Fibroblast of upper back skin (primary cell): Measurements from ENCODE around the gene SHE.
"Not testable (repeated sequence)": the region's sequence is repeated elsewhere in the genome, so short reads cannot be mapped to it uniquely, and the experiment has no call there.

Source experiments
- DNase-seq: peaks from one replicate; pipeline ENCODE4 v3.0.0-alpha.2; 2013

The SHE gene

DNA sequence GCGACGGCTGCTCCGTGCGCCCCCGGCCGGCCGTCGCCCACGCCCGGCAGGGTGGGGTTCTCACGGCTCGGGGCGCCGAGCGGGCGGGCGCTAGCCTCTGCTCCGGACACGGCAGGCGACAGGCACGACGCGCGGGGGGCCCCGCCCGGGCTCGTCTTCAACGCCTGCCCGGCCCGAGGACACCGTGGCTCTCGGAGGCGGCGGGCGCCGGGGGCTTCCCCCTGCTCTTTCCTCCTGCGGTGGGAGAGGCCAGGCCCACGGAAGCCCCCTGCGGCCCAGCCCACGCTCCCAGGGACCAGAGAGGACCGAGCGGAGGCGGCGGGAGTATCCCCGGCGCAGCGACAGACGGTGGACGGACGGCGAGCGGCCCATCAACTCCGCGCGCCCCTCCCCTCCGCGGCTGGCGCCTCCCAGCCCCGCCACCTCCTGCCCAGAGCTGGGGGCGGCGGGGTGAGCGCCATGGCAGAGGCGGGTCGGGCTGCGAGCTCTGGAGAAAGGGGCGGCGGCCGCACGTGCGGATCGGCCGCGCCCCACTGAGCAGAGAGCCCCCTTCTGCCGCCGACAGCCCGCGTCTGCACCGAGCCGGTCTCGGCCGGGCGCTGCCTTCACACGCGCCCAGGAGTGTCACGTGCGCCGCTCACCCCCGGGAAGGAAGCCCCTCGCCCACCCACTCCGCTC is at the start of gene SHE, which contains the start of gene TDRD10:
Gene SHE (minus strand): TSS at position 347 of the 678 bp plus-strand sequence. CDS start 386 bp downstream, outside the sequence.
Gene TDRD10 (plus strand): TSS at position 154 of the 678 bp plus-strand sequence. CDS start 4,685 bp downstream, outside the sequence.
- DNase-seq: no peak

DNA sequence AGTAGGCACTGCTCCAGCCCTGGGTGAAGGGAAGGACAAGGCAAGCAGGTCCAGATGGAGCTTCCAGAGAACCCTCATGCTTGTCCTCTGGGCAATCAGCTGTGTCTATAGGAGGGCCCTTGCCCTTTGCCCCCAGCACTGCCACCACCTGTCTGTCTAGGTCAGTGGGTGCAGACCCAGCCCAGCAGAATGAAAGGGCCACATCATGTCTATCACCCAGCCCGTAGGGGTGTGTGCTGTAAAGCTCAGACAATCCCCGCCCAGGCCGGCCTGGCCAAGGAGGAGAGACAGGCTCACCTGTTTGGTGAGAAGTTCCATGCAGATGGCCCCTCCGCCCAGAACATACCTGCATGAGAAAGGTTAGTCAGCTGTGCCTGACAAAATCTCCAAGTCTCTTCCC is 49.3 kb upstream of the SHE start:
- DNase-seq: no peak

DNA sequence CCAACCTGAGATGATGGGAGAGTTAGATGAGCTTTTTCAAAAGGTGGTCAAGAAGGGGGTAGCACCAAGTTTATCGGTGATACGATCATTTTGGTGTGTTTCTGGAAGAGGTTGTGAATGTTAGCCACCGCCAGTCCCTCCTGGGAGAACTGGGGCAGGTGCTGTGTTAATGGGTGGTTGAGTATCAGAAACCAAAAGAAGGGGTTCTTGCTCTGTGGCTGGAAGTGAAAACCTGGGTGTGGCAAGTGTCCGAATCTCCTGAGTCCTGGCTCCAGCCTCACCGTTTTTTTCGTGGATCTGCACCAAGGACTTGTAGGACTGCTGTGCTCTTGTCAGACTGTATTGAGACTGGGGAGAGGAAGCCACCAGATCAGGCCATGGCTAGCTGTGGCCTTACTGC is 48.4 kb upstream of the SHE start:
- DNase-seq: no peak

DNA sequence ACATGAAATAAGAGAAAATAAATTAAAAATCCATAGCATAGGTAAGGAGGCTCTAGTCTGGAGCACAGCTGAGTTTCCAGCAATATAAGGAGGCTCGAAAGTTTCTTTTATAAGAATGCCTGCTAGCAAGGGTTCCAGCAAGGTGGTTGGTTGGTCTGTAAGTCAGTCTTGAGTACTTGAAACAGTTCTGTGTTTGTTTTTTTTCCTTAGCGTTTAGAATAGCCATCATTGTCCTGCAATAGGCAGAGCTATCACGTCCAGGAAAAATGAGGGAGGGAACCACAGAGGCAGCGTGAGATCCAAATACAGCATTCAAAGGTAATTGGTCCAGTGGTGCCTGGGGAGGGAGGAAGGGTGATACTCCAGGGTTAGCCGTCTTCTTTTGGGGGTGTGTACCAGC is 47.9 kb upstream of the SHE start:
- no peak for DNase-seq

DNA sequence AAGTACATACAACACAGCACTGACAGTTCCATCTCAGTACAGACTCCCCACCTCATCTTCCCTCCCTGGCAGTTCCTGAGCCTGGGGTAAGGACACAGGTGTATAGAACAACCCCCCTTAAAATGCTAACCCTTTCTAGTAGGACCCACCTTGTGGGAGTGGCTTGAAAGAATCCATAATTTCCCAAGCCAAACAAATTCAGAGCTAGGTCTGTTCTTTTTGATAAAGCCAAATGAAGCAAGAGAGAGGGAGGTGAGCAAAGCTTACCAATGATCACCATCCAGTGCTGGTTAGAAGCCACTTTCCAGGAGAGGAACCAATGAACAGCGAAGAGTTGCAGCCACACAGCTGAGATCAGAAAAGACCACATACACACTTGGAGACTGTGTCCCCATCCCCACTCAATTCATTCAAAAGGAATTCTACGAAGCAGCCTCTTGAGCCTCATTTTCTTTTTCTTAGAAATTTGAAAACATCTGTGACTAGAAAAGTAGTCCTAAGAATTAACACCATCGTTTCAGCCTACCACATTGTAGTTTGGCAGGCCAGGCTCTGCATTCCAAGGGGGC is 47.1 kb upstream of the SHE start:
- no peak for DNase-seq

DNA sequence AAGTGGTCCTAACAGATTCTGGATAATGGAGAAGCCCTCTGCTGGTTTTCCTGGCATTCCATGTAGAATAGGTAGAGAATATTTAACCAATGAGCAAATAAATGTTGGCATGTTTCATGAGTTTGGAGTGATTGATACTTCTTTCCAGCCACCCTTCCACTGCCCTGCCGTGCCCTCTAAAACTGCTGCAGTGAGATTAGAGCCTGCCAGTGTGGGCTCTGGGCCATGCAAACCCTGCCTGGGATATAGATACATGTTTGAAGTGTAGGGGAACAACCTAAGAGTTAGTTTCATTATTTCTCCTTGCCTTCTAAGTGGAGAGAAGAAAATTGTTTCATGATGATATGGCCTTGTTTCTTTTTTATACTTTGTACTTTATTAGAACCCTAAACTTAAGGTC is 45.8 kb upstream of the SHE start:
- no peak for DNase-seq

DNA sequence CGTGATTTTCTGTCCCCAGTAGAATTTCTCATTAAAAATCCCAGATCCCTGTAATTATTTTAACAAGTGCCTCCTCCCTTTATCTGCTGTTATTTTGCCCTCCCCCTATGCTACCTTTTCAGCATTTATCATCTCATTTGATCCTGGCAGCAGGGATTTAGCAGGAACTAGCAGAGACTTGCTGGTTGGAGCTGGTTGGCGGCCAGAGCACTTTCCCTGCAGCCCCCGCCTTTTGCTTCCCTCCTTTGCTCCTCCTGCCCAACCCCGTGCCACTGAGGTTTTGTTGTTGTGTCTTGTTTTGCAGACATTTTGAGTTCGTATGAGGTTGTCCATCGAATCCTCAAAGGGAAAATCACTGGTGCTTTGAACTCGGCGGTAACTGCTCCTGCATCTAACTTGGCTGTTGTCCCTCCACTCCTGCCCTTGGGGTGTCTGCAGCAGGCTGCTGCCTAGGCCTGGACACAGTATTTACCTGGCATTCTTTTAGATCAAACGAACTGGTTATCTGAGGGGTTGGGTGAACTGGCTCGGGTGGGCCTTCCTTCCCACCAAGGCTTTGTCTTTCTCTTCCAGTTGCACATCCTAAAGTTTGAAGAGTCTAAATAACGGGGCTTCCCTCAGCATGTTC is 45.0 kb upstream of the SHE start:
- DNase-seq: no peak

DNA sequence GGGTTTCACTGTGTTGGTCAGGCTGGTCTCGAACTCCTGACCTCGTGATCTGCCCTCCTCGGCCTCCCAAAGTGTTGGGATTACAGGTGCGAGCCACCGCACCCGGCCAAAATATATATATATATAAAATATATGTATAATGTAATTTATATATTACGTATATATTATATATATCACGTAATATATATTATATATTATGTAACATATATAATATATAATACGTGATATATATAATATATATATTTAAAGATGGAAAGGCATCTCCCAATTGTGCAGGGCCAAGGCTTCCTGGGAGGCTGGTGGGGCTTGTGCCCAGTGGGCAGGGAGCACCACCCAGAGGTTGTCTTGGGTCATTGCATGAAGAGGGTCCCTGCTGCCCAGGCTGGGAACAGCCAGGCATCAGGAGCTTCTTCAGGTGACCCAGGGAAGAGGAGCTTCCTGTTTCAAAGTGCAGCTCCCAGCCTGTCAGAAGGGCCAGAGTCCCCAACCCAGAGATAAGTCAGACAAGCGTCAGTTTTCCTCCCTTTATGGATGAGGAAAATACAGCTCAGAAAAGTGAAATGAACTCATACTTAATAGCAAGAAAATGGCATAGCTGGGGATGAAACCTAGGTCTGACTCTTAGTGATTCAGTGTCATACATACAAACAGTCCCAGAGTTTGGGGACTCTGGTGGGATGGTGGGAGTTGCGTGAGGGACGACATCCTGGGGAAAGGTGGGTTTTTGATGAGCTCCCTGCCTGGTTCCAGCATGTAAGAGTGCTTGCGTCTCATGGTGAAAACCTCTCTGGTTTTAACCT is 44.3 kb upstream of the SHE start:
- DNase-seq: peak; percentile 53

DNA sequence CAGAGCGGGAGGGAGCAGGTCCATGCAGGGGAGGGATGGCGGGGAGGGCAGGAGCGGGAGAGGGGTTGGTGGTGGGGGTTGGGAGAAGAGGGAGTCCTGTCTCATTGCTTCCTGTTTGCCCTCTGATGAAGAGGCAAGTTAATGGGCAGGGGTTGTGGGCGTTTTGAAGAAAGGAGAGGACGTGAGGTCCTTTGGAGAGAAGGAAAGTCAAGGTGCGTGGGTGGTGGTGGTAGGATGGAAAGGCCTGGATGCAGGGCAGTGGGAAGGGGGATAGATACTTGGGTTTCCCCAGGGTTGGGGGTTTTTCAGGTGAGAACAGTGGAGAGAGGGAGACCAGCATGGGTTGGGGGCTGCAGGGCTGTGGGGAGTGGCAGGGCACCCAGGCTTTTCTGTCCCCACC is 39.0 kb upstream of the SHE start:
- DNase-seq: no peak

DNA sequence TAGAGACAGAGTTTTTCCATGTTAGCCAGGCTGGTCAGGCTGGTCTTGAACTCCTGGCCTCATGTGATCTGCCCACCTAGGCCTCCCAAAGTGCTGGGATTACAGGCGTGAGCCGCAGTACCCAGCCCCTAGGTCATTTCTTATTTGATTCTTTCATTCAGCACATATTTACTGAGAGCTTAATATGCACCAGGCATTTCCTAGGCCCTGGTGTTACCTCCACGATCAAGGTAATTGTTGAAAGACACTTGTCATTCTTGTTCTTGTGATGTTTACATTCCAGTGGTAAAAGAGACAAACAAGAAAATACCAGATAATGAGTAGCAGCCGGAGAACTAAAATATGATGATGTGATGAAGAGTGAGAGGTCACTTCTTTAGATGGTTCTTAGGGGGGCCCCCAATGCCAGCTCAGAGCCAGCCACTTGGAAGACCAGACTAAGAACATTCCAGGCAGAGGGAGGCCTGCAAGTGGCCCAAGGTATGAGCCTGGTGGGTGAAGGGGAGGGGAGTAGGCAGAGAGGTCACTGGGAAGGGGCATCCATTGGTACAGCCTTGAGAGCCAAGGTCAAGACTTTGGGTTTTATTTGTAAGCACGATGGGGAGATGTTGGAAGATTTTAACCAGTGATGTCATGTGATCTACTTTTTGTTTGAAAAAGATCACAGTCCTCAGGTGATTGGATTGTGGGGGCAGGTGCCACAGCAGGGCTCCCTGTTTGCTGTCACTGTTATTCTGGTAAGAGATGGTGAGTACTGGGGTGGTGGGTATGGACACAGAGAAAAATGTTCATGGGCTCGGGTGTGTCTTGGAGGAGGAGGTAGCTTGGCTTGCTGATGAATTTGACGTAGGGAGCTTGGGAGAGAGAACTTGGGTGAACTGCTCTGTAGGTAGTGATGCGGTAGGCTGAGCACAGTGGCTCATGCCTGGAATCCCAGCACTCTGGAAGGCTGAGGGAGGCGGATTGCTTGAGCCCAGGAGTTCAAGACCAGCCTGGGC is 37.6 kb upstream of the SHE start:
- DNase-seq: no peak

DNA sequence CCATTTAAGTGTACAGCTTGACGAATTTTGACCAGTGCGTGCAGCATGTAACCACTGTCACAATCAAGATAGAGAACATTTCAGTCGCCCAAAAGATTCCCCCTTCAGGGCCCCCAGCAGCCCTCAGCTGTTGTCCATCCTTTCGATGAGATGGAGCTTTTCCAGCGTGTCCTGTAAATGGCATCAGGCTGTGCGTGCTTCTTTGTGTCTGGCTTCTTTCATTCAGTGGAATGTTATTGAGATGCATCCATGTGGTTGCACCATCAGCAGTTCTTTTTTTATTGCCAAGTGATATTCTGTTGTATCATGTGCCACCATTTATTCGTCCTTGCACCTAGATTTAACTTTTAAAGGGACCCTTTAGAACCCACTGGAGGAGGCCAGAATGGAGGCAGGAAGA is 34.4 kb upstream of the SHE start:
- DNase-seq: no peak

DNA sequence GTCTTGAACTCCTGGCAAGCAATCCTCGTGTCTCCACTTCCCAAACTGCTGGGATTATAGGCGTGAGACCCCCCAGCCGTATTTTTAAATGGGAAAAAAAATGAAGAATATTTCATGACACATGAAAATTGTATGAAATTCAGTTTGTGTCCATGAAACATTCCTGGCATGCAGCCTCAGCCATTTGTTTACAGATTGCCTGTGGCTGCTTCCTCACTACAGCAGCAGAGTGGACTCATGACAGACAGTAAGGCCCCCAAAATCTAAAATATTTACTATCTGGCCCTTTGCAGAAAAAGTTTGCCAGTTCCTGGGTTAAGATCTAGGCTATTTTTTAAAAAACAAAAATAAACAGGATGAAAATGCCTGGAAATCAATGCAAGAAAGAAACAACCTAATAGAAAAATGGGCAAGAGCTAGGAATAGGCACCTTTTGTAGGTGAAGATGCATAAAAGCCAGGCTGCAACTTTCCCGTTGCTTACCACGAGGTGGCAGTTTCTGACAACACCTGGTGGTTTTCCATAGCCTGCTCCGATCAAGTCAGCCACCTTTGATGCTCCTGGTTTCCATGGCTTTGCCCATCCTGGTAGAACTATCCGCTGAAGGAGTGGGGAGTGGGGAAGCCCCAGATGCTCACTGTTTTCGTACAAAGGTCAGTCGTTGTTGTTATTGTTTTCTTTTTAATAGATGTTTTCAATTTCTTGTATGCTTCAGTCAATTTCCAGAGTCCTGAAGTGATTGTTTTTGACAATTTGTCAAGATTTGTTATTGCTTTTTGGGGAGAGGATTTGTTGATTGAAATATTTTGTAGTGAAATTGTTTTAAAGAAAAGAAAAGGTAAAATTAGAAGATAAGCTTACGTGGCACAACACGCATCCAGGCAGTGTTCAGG is 32.0 kb upstream of the SHE start:
- peak; percentile 11 for DNase-seq

DNA sequence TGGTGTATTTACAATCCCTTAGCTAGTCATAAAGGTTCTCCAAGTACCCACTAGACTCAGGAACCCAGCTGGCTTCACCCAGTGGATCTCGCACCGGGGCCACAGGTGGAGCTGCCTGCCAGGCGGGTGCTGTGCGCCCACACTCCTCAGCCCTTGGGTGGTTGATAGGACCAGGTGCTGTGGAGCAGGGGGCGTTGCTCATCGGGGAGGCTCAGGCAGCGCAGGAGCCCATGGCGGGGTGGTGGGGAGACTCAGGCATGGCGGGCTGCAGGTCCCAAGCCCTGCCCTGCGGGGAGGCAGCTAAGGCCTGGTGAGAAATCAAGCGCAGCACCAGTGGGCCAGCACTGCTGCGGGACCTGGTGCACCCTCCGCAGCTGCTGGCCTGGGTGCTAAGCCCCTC is 29.7 kb upstream of the SHE start:
- not testable (repeated sequence) for DNase-seq

DNA sequence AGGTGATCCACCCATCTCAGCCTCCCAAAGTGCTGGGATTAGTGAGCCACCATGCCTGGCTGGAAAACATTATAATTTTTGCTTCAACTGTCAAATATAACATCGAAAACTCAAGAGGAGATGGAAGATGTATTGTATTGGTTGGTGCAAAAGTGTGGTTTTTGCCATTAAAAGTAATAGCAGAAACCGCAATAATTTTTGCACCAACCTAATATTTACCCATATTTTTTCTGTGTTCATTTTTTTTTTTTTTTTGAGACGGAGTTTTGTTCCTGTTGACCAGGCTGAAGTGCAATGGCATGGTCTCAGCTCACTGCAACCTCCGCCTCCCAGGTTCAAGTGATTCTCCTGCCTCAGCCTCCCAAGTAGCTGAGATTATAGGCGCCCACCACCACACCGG is 27.1 kb upstream of the SHE start:
- no peak for DNase-seq

DNA sequence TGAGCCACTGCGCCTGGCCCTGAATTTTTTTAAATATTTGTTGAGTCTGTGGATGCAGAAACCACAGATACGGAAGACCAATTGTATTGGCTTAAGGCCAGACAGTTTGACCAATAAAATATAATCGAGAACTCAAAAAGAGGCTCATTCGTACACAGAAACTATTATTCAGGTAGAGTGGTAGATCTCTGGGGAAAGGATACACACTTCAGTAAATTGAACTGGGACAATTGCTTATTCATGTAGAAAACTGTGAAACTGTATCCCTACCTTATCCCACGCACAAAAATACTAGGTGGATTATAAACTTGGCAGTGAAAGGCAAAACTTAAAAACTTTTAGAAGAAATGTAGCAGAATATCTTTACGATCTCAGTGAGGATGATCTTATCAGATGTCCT is 25.0 kb upstream of the SHE start:
- DNase-seq: no peak

DNA sequence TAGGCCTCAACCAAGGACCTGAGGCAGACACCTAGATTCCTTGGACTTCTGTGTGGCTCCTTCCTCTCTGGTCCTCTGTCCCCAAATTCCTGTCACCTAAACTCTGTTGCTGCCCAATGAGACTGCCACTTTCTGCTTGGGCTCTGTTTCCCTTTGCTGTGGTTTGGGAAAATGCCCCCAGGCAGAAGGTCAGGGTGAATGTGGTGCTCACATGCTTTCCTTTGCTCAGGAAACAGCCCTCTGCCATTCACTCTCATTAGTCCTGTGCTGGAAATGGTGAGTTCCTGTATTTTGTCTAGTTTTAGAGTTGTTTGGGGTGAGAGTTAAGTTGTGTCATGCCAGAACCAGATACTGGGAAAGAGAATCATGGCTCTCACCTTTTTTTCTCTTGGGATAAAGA is 22.7 kb upstream of the SHE start:
- DNase-seq: no peak

DNA sequence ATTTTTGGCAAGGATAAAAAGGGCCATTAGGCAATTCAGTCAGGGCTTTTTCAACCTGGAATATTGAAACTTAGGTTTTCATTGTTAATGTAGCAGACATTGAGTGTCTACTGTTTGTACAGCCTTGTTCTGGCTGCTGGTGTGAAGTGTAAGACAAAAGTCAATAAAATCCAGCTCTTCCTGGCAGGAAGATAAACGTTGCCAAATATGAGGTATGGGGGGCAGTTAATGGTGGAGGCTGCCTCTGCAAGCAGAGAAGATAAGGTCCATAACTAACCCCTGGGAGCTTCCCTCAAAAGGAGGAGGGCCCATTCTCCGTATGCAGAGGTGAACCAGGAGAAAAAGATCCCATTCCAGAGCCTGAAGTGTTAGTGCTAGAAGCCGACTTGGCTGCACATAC is 19.5 kb upstream of the SHE start:
- DNase-seq: no peak

DNA sequence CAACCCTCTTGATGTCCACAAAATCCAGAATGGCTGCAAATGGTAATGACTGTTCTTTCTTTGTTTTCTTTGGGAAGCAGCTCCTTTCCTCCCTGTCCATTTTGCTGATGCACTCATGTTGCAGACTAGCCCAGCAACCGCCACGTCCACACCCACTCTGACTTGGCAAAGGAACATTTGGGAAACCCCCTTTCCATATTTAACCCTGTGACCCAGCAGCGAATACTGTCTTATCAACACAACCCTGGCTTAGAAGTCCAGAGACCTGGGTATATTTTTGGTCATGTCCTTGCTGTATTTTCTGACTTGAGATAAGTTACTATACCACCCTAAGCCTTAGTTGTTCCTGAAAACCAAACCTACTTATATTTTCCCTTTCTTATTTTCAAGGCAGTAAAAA is 18.1 kb upstream of the SHE start:
- no peak for DNase-seq

DNA sequence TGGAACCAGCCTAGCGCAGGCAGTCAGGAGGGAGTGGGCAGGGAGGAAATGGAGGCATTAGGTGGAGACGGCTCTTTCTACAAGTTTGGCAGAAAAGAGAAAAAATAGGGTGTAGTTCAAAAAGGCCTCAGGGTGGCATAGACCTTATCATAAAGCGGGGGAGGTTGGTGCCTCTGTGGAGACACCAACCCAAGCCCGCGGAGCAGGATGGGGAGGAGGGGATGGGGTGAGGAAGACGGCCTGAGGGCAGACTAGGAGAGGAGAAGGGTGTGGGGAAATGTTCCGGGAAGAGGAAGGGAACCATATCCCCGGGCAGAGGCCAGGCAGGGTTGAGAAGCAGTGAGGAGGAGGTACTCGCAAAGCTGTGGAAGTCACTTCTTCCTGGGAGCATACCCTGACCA is 17.4 kb upstream of the SHE start:
- DNase-seq: no peak

DNA sequence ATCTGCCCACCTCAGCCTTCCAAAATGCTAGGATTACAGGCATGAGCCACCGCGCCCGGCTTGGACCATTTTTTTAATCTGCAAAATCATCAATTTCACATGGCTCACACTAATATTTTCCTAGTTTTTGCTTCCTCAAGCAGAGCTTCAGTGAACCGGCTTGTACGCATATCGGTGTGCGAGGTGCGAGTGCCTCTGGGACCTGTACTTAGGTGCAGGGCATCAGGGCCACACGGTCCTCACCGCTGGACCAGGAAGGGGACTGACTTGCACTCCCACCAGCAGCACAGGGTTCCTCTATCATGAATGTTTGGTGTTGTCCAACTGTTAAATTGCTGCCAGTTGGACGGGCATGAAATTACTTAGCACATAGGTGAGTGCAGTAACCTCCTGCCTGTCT is 15.4 kb upstream of the SHE start:
- no peak for DNase-seq

DNA sequence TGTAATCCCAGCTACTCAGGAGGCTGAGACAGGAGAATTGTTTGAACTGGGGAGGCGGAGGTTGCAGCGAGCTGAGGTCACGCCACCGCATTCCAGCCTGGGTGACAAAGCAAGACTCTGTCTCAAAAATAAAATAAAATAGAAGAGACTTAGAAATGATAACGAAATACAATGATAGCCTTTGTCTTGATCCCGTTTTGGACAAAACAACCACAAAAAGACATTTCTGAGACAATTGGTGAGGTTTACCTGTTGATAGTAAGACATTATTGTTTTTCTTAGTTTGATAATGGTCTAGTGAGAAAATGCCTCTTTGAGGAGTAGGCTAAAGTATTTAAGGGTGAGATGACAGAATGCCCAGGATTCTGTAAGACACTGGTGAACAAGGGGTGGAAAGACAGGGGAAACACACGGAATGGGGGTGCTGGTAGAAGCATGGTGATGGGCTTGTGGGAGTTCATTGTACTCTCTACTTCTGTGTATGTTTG is 11.9 kb upstream of the SHE start:
- DNase-seq: no peak
